ENCODE measurements around the gene MACROH2A2.

DNA sequence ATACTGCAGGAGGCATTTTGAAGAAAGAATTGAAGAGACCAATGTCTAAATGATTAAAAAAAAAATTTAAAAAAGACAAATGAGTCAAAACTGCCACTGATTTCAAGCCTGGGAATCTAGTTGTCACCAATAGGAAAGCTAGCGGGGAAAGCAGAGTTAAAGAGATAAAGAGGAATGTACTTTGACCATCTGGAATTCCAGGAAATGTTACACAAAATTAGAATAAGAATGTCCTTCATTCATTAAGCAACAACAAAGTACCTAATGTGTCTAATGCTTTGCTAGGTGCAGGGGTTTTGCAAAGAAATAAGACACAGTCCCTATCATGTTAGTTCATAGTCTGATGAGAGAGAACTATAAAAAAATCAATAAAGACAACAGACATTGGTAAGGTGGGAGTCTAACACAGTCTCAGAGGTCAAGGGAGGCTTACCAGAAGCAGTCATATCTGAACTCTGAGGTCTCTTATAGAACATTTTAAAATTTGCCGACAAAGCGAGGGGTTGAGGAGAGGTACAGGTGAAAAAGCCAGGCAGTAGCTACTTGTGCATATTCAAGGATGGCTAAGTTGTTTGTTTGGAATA is 102.7 kb downstream of the MACROH2A2 start:
- TF ChIP-seq, protein P1, sequence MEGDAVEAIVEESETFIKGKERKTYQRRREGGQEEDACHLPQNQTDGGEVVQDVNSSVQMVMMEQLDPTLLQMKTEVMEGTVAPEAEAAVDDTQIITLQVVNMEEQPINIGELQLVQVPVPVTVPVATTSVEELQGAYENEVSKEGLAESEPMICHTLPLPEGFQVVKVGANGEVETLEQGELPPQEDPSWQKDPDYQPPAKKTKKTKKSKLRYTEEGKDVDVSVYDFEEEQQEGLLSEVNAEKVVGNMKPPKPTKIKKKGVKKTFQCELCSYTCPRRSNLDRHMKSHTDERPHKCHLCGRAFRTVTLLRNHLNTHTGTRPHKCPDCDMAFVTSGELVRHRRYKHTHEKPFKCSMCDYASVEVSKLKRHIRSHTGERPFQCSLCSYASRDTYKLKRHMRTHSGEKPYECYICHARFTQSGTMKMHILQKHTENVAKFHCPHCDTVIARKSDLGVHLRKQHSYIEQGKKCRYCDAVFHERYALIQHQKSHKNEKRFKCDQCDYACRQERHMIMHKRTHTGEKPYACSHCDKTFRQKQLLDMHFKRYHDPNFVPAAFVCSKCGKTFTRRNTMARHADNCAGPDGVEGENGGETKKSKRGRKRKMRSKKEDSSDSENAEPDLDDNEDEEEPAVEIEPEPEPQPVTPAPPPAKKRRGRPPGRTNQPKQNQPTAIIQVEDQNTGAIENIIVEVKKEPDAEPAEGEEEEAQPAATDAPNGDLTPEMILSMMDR (conservative IDR thresholded peaks at IDR 0.05; ENCODE audit: low read depth in 2 of 2), result no peak
- no peak for TF ChIP-seq EZH2phosphoT487 (IDR thresholded peaks at IDR 0.05; ENCODE audit: unreplicated experiment)
- TF ChIP-seq POLR2AphosphoS5 (IDR thresholded peaks at IDR 0.05; ENCODE audit: low read depth), result no peak

Measured in GM23338 (cell line).